Measurements from ENCODE around the gene PRKAG2. TPM values are rescaled to one million over a fixed set of nuclear protein-coding genes. Genes with fewer than 3 reads are reported as not detected.

Gene PRKAG2
- total and polyA plus RNA-seq, 4 donors = 17.5 to 33.3 (median 23.9) TPM

- no peaks in the 10 kb centered on the region for H3K9me3 ChIP-seq (ENCODE audit: control insufficient read depth in 4 of 4, insufficient read depth in 3 of 4, low read length in 3 of 4)
- H3K4me1 ChIP-seq (ENCODE audit: control insufficient read depth in 5 of 5, insufficient read depth in 5 of 5, low read length in 5 of 5) = peaks cover 4 to 18% (median 9%) of the 10 kb centered on the region in 5 donors
- H3K27me3 ChIP-seq (ENCODE audit: control insufficient read depth in 3 of 3, insufficient read depth in 3 of 3, low read length in 2 of 3) = no peaks in the 10 kb centered on the region
- H3K4me3 ChIP-seq = no peak overlapping the region
- no peak for TF ChIP-seq CTCF (IDR thresholded peaks at IDR 0.05; ENCODE audit: control extremely low read depth, extremely low read depth)
- H3K9ac ChIP-seq (ENCODE audit: insufficient read depth in 1 of 2, low read length in 2 of 2) = no peak overlapping the region
- 88 to 92% methylated on average over 8 of the region's 8 CpGs for WGBS, 2 donors
- H3K36me3 ChIP-seq (ENCODE audit: control insufficient read depth in 4 of 4, insufficient read depth in 4 of 4, low read length in 4 of 4) = no peaks in the 10 kb centered on the region
- no peak for ATAC-seq (ENCODE audit: insufficient read depth, low FRiP score)
- no peak for DNase-seq
- H3K27ac ChIP-seq (ENCODE audit: low read depth in 1 of 2, low read length in 1 of 2) = peak overlapping the region in 1 of 2 donors; percentile 27
These were observed 168.3 kb downstream of the PRKAG2 start for GRCh38 chr7:151708610-151709009.

GRCh38 chr7:151707757-151708156 is 169.2 kb downstream of the PRKAG2 start:
- H3K4me1 ChIP-seq (ENCODE audit: control insufficient read depth in 5 of 5, insufficient read depth in 5 of 5, low read length in 5 of 5) = peaks cover 4 to 18% (median 9%) of the 10 kb centered on the region in 5 donors
- H3K36me3 ChIP-seq (ENCODE audit: control insufficient read depth in 4 of 4, insufficient read depth in 4 of 4, low read length in 4 of 4) = no peaks in the 10 kb centered on the region
- H3K27ac ChIP-seq (ENCODE audit: low read depth in 1 of 2, low read length in 1 of 2) = no peak overlapping the region
- no peaks in the 10 kb centered on the region for H3K9me3 ChIP-seq (ENCODE audit: control insufficient read depth in 4 of 4, insufficient read depth in 3 of 4, low read length in 3 of 4)
- no peak for ATAC-seq (ENCODE audit: insufficient read depth, low FRiP score)
- peaks cover 0 to 3% (median 0%) of the 10 kb centered on the region in 3 donors for H3K27me3 ChIP-seq (ENCODE audit: control insufficient read depth in 3 of 3, insufficient read depth in 3 of 3, low read length in 2 of 3)
- no peak for DNase-seq
- WGBS, 2 donors = 92 to 96% methylated on average over 14 of the region's 14 CpGs
- H3K4me3 ChIP-seq = no peak overlapping the region
- no peak overlapping the region for H3K9ac ChIP-seq (ENCODE audit: insufficient read depth in 1 of 2, low read length in 2 of 2)
- TF ChIP-seq CTCF (IDR thresholded peaks at IDR 0.05; ENCODE audit: control extremely low read depth, extremely low read depth) = no peak

GRCh38 chr7:151707105-151707469 is 169.8 kb downstream of the PRKAG2 start:
- peaks cover 0 to 3% (median 0%) of the 10 kb centered on the region in 3 donors for H3K27me3 ChIP-seq (ENCODE audit: control insufficient read depth in 3 of 3, insufficient read depth in 3 of 3, low read length in 2 of 3)
- no peak overlapping the region for H3K27ac ChIP-seq (ENCODE audit: low read depth in 1 of 2, low read length in 1 of 2)
- ATAC-seq (ENCODE audit: insufficient read depth, low FRiP score) = no peak
- no peak overlapping the region for H3K4me3 ChIP-seq
- DNase-seq = no peak
- no peaks in the 10 kb centered on the region for H3K36me3 ChIP-seq (ENCODE audit: control insufficient read depth in 4 of 4, insufficient read depth in 4 of 4, low read length in 4 of 4)
- H3K4me1 ChIP-seq (ENCODE audit: control insufficient read depth in 5 of 5, insufficient read depth in 5 of 5, low read length in 5 of 5) = peaks cover 4 to 14% (median 5%) of the 10 kb centered on the region in 5 donors
- 87 to 94% methylated on average over 8 of the region's 8 CpGs for WGBS, 2 donors
- no peaks in the 10 kb centered on the region for H3K9me3 ChIP-seq (ENCODE audit: control insufficient read depth in 4 of 4, insufficient read depth in 3 of 4, low read length in 3 of 4)
- no peak overlapping the region for H3K9ac ChIP-seq (ENCODE audit: insufficient read depth in 1 of 2, low read length in 2 of 2)
- TF ChIP-seq CTCF (IDR thresholded peaks at IDR 0.05; ENCODE audit: control extremely low read depth, extremely low read depth) = no peak
